ENCODE results near the gene CDNF.

- TF ChIP-seq CTCF (IDR thresholded peaks at IDR 0.05) (no peak), POLR2A (IDR thresholded peaks at IDR 0.05) (no peak)
These were observed 23.0 kb upstream of the CDNF start for GRCh38 chr10:14860791-14861190.

All from heart left ventricle (tissue), 13 donors.